Prostate gland (tissue), 2 donors: Measurements from ENCODE around the gene ACAD11.

Experiments
- POLR2A ChIP-seq: fragments of 450-650 bp; IDR thresholded peaks from one replicate; pipeline ENCODE4 v1.6.1; 2016; ENCODE audit warnings: antibody characterized with exemption, mild to moderate bottlenecking
- POLR2AphosphoS5 ChIP-seq: sonication (generic); formaldehyde crosslinking; IDR thresholded peaks from one replicate; pipeline ENCODE4 v1.6.1; 2017; ENCODE audit warnings: antibody characterized with exemption
- TF ChIP-seq, protein P1 (sequence below), 4 experiments: fragments of 200-600 bp in 2 of 4; fragments of 450-650 bp in 2 of 4; sonication (generic) in 2 of 4; IDR thresholded peaks; 1 replicate in 3 of 4; 2 replicates in 1 of 4; pipeline ENCODE4 v1.5.1; 2016 to 2019; ENCODE audit warnings: antibody characterized with exemption in 4 of 4, mild to moderate bottlenecking in 2 of 4, moderate library complexity in 2 of 4

DNA sequence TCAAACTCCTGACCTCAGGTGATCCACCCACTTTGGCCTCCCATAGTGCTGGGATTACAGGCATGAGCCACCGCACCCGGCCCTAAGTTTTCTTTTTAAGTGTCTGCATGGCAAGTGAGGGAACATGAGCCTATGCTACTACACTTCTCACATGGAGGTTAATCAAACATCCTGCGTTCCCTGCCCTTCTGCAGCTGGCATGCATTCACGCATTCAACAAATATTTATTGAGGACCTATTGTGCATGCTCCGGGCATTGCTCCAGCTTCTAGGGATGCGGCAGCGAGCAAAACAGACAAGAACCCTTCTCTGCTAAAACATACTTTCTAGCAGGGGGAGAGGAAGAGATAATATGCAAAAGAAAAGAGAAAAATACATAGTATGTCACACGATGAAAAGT, 105.2 kb downstream of the ACAD11 start:
- TF ChIP-seq, protein P1, sequence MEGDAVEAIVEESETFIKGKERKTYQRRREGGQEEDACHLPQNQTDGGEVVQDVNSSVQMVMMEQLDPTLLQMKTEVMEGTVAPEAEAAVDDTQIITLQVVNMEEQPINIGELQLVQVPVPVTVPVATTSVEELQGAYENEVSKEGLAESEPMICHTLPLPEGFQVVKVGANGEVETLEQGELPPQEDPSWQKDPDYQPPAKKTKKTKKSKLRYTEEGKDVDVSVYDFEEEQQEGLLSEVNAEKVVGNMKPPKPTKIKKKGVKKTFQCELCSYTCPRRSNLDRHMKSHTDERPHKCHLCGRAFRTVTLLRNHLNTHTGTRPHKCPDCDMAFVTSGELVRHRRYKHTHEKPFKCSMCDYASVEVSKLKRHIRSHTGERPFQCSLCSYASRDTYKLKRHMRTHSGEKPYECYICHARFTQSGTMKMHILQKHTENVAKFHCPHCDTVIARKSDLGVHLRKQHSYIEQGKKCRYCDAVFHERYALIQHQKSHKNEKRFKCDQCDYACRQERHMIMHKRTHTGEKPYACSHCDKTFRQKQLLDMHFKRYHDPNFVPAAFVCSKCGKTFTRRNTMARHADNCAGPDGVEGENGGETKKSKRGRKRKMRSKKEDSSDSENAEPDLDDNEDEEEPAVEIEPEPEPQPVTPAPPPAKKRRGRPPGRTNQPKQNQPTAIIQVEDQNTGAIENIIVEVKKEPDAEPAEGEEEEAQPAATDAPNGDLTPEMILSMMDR (IDR thresholded peaks at IDR 0.05): no peak
- no peak for TF ChIP-seq POLR2AphosphoS5
- no peak for TF ChIP-seq POLR2A
